C4-2B (cell line): ENCODE measurements around the gene STAT4.

Experiments
- CTCF ChIP-seq: fragments of 450-650 bp; conservative IDR thresholded peaks from 2 replicates; pipeline ENCODE4 v1.5.1; 2017; ENCODE audit warnings: mild to moderate bottlenecking
- ZFX ChIP-seq: fragments of 450-650 bp; IDR thresholded peaks from 2 replicates; pipeline ENCODE4 v1.6.1; 2017

- TF ChIP-seq CTCF (0 out of 2 replicates have a peak, but pooled peaks have one; percentile 9), ZFX (no peak)
Measured at GRCh38 chr2:191013682-191013931, 137.2 kb downstream of the STAT4 start.
